GM12873 (cell line): ENCODE measurements around the gene CTBP2.

Source experiments
- CTCF ChIP-seq: IDR thresholded peaks from 2 replicates; pipeline ENCODE4 v1.5.1; 2012; ENCODE audit warnings: low read depth, mild to moderate bottlenecking, moderate library complexity, low read length, control low read depth; ENCODE audit not compliant: insufficient read depth; ENCODE audit errors: missing control alignments

Gene CTBP2

GRCh38 chr10:124990671-124991625 is 169.4 kb downstream of the CTBP2 start:
- no peak for TF ChIP-seq CTCF

- TF ChIP-seq CTCF, result no peak
Observed at GRCh38 chr10:124989526-124989925, 170.8 kb downstream of the CTBP2 start.

DNA sequence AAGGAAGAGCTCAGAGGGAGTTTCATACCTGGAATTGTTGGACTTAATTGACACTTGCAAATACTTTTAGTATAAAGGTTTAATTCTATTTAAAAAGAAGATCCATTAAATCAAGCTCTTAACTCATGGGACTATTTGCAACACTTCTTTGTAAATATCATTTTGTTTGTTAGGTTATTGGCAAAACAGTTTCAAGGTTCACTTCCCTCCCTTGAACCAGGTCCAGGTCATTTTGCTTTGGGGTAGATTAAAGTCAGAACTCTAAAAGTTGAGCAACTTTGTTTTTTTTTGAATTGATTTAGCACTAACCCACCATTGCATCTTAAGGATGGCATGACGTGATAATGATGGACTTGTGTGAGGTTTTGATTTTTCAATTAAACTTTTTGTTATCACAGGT is 172.6 kb downstream of the CTBP2 start:
- TF ChIP-seq CTCF, result no peak

DNA sequence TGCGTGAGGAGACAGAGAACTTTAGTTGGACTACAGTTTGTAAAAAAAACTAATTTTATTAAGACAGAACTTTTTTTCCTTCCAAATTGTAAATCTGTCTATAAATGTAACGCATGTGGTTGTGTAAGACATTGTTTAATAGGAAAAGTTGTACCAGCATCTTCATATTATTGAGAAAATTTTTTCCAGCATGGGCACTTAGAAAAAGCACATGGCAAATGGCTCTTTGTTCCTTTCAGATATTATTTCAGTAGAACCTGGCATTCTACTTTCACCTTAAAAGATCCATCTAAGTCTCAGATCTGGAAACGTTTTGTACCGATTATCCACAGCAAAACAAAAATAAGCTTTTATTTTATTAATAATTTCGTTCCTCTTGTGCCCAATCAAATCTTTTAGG is 175.2 kb downstream of the CTBP2 start:
- no peak for TF ChIP-seq CTCF

- TF ChIP-seq CTCF, result no peak
Observed at GRCh38 chr10:124984376-124984775, 176.0 kb downstream of the CTBP2 start.

DNA sequence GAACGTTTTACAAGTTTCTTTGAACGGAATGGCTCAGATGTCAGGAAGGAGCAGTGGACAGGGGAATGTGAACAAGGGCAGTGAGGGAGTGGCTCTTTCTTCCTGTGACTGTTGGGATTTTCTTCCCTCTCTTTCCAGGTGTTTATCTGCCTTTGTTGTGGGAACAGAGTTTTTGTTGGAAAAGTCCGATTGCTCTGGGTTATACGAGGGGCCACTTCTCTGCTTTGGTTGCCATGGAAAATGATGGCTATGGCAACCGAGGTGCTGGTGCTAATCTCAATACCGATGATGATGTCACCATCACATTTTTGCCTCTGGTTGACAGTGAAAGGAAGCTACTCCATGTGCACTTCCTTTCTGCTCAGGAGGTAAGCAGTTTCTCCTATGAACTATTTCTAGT is 177.0 kb downstream of the CTBP2 start:
- TF ChIP-seq CTCF, result no peak

- no peak for TF ChIP-seq CTCF
Observed at GRCh38 chr10:124978376-124978725, 182.0 kb downstream of the CTBP2 start.
